Kidney capillary endothelial cell (primary cell): Measurements from ENCODE around the gene STPG1.

ENCODE experiments used
- DNase-seq: peaks from one replicate; pipeline ENCODE4 v3.0.0-alpha.2; 2018; ENCODE audit warnings: low spot score

The STPG1 gene

DNA sequence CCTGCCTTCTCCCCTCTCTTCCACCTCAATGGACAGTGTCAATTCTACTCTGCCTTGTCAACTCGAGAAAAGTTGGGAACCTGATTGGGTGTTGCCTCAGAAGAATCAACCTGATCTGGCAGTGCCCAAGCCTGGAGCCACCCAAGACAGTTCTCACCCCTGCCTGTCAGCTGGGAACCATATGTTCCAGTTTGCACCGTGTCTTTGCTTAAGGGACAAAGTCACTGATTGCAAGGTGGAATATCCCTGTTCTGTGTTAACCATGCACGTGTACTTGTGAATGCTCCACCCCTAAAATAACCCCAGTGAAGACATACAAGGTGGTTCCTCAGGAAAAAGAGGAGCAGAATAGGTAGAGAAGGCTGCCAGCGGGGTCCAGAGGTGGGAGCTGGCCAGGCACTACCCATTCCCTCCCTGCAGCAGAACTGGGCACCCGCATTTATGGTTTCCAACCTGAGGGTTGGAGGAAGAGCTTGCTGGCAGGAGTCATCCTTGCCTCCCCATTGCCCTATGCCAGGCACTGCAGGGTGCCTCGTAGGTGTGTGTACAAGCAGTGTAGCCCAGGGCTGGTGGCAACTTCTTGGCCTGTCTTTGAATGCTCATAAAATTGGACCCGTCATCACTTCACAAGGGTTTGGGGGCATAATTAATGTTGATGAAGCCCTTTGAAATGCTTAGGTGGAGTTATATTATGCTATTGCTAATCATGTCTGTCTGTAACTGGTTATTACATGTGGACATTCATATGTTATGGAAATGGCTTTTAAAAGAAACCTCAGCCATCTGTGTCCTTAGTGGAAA is 13.4 kb upstream of the STPG1 start:
- no peak for DNase-seq

DNA sequence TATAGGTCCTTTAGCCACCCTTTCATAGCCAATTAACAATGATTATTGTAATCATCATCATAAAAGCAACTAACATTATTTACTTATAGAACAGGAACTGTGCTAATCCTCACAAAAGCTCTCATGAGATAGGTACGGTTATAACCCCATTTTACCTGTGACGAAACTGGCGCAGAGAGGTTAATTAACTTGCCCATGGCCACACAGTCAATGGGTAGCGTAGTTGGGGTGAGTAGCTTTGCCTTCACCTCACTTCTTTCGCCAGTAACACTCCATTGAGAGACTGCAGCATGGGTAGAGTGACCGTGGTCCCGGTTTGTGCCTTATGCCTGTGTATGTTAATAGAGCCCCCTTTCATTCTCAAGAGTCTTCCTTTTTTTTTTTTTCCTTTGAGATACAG is 12.3 kb upstream of the STPG1 start:
- no peak for DNase-seq

DNA sequence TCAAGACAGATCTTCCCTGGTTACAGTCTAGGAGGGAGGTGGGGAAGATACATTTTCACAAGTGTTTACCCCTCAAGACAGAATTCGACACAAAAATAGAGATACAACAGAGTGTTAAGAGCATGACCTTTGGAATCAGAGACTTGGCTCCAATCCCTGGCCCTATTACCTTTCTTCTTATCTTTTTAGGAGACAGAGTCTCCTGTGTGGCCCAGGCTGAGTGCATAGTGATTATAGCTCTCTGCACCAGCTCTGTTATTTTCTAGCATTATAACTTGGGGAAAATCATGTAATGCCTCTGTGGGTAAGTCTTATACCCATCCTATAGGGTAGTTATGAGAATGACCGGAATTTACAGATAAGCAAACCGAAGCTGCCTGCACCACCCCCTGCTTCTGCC is 11.9 kb upstream of the STPG1 start:
- DNase-seq: no peak

DNA sequence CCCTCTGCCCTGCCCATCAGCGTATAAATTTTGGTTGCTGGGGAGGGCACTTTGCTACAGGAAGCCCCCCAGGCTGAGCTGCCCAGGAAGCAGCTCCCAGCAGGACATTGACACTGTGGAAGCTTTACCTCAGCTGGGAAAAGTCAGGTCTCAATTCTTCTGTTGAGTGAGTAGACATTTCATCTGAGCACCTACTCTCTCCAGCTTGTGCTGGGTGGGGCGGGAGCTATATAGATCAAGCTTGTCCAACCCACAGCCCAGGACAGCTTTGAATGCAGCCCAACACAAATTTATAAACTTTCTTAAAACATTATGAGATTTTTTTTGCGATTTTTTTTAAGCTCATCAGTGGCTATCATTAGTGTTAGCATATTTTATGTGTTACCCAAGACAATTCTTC is 11.4 kb upstream of the STPG1 start:
- no peak for DNase-seq

DNA sequence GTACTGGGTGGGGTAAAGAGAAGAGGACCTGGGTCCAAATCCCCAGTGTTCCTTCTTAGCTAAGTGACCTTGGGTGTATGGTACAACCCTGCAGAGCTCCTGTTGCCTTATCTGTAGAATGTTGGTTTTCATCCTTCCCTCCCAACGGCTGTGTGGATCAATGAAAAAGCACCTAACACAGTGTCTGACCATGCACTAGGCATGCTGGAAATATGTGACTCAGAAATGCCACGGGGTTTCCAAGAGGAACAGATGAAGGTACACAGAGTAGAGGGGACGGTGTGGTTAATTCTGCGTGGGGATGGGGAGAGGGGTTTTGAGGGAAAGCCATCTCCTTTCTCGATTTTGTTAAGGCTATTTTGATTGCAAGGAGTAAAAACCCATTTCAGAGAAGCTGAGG is 10.6 kb upstream of the STPG1 start:
- no peak for DNase-seq

DNA sequence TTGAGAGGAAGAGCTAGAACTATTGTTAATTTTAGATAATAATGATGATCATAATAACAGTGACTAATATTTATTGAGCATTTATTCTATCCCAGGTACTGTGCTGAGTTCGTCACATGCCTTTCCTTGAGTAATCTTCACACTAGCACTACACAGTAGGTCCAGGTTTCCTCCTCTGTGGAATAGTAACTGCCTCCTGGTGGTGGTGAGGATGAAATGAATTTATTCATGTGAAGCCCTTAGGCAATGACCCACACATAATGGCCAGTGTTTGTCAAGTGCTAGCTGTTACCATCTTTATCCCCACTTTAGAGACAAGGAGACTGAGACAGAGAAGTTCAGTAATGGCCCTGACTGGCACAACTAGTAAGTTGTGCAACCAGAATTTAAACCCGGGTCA is 7.9 kb upstream of the STPG1 start:
- no peak for DNase-seq

DNA sequence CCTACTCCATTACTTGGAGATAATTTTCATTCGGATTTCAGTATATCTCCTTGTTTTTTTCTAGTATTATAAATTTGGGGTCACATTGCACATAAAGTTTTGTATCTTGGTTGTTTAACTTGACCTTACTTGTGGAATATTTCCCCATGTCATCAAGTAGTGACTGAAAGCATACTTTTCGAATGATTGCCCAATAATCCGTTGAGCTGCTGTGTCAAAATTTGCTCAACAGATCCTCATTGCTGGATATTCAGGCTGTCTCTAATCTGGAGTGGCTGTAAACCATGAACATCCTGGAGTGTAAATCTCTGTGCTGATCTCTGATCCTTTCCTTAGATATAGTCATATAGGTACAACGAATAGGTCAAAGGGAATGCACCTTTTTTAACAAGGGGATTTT is 7.0 kb upstream of the STPG1 start:
- no peak for DNase-seq

DNA sequence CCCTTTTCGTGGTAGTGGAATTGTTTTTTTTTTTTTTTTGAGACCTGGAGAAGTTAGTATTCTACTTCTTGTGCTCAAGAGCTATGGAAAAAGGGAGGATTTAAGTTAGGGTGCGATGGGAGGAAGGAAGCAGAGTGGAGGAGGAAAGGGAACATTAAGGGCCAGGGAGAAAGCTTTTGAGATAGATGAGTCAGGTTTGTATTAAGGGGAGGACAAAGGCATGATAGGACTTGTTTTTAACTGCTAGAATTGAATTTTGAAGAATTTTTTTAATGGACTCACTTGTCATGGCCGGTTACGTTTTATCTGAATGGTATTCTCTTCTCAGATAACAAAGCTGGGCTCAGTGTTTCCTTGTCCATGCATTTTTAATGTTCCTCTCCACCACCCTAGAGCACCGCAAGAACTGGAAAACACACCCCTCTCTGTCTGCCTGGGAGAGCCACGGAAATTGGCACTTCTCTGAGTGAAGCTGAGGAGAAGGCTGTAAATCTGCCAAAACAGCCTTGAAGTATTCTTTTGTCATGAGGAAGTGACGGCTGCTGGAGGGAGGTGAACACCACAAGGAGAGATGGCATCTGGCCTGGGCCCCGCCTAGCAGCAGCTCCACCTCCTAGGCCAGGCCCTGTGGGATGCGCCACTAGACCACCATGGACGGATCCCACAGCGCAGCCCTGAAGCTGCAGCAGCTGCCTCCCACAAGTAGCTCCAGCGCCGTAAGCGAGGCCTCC is 5.5 kb upstream of the STPG1 start:
- DNase-seq: no peak

DNA sequence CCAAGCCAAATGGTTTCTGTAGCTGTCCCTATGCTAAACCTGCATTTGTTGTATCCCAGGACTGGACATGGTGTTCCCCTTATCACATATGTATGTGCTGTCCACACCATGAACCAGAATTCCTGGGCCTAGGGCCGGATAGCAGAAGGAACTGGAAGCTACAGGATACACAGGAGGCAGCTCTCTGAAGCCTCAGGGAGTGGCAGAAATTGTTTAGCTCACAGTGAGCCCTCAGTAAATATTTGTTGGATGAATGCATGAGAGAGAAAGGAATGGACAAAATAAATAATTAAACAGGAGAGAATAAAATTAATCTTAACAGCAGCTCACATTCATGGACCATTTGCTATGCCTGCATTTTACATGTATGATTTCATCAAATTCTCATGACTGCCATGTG is 4.1 kb upstream of the STPG1 start:
- no peak for DNase-seq

DNA sequence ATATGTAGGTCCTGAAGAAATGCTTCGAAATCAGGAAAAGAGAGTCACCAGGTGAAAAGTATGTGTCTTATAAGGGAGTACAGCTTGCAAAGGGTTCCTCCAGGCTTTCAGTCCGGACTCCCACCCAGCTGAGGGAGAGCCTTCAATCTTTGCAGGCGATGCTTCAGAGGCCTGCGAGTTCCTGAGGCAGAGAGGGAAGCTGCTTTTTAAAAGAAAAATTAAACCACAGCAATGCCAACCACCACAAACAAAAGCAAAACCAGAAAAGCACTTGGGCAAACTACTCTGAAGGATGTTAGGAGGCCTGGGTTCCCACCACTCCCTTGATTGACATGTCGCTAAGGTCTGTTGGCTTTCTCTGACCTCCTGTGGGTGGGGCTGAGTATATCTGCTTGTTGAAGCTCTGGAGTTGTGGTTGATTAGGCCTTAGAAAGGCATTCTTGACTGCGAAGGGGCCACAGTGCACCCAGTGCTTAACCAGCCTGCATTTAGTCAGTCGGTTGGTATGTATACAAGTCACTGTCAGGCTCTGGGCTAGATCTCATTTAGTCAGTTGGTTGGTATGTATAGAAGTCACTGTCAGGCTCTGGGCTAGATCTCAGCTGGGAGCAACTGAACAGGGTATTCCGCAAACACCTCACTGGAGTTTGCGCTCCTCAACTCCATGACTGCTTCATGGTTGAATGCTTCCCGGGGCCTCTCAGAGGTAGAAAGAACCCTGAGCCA is 3.2 kb upstream of the STPG1 start:
- DNase-seq: no peak

DNA sequence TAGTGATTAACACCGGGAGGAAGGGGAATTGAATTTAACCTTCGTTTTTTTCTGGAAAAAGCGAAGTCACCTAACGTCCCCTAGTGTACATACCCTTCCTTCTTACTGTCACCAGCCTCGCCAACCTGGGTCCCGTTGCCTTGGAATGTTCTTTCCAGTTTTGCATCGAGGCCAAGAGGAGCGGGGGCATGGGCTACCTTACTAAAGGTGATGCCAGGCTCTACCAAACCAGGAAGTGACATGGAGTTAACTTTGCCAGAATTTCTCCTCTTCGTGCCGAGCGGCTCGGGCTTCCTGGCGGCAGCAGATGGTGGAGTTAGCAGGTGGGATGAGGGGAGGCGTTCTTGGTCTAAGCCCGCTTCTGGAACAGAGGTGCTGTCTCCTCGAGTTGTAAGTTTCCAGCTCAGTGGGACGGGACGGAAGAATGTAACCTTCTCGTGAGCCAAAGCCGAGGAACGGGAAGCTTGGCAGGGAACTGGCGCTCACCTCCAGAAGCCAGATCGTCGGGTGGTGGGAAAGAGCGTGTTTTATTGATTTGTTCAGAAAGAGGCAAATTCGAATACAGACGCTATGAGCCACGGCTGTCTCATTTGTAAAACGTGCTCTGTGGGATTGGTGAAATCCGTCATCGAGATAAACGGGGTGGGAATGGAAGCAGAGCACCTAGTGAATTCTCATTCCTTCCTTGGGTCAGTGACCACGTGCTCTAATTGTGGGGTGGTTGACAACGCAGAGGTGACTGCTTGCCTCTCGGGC is 2.5 kb upstream of the STPG1 start:
- no peak for DNase-seq

DNA sequence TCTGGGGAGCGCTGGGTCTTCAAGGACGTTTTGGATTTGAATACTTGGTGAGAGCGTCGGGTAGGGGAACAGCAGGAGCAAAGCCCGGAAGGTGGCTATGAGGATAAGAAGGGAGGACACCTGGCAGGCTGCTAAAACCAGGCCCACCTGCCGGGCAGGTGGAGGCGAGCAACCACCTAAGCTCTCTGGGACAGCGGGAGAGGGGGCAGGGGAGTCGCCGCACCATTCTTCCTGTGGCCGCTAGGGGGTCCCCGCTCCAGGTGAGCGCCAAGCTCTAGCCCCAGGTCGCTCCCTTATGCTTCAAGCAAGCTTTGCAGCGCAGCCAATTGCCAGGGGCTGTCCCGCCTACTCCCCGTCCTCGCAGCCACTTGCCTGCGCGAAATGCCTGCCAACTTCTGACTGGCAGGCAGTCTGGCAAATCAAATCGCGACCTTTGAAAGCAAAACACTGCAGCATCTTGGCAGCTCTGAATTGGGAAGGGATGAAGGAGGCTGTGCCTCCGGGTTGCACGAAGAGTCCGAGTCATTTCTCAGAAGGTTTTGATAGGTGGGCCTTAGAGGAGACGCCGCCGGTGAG is 1.8 kb upstream of the STPG1 start, which contains the start of gene NIPAL3:
Gene NIPAL3 (plus strand): TSS at position 469 of the 576 bp plus-strand sequence. CDS start 3,746 bp downstream, outside the sequence.
- DNase-seq: peak; percentile 97

DNA sequence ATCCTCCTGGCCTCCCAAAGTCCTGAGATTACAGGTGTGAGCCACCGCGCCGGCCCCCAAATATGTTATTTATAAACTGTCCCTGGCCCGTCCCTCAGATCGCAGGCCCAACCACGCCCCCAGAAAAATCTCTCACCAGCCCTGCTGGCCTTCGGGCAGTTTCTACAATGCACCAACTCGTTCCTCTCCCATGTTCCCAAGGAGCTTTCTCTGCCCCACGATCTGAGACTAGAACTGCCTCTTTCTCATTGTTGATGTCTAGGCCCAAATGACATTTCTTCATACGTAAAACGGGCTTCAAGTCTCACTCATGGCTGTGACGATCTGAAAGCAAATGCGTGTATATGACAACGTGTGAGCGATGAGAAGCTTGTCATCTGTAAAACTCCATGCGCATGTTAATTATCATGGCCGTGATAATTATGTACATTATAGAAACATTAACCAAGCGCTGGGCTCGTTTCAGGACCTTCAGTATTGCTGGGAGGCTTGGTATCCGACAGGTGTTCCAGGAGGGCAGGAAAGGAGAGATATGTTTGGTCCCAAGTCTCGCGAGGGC is 1.3 kb upstream of the STPG1 start:
- no peak for DNase-seq

DNA sequence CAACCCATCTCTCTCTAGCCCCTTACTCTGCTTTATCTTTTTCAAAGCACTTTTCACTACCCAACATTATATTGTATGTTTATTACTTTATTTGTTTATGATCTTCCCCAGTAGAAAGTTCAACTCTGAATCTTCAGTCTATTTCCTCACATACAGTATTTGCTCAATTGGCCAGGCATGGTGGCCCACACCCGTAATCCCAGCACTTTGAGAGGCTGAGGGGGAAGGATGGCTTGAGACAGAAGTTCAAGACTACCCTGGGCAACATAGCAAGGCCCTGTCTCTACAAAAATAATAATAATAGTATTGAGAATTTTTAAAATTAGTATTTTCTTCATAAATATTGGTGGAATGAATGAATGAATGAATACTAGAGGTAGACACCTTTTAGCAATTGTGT is 1.2 kb downstream of the STPG1 start:
- no peak for DNase-seq

DNA sequence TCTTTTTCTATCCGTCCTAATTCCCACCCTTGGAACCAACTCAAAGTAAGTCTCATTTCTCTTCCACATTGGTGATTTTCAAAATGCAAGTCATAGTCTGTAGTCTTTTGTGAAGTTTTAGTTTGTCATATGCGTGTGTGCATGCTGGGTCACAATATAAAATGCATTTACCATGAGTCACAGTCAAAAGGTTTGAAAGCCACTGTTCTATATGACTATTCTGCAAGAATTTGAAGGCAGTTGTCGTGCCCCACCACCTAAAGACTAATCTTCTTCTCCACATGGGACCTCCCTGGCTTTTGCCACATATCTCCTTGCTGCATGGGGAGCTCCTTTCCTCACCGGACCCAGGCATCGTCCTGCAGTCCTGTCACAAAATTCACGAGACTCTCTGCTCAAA is 1.6 kb downstream of the STPG1 start:
- peak; percentile 77 for DNase-seq

DNA sequence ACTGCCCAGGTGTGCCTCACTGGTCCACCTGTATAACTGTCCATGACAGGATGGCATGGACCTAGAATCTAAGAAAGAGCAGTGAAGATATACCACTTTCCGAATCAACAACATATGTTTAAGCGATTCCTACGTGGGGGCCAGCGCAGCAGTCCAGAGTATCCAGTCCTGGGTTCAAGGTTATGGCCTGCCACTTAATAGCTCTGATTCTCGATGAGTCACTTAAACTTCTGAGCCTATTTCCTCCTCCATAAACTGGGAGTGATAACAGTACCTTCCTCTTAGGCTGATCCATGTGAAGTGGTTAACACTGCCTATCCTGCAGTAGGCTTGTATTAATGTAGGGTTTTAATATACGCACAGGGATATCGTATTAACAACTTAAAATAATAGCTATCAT is 2.8 kb downstream of the STPG1 start:
- DNase-seq: no peak

DNA sequence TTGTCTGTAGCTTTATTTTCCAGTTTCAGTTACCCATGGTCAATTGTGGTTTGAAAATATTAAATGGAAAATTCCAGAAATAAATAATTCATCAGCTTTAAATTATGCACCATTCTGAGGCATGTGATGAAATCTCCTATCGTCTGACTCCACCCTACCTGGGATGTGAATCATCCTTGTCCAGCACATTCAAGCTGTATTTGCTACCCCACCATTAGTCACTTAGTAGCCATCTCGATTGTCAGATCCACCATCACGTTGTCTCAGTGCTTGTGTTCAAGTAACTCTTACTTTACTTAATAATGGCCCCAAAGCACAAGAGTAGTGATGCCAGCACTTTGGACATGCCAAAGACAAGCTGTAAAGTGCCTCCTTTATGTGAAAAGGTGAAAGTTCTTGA is 4.0 kb downstream of the STPG1 start:
- DNase-seq: no peak

DNA sequence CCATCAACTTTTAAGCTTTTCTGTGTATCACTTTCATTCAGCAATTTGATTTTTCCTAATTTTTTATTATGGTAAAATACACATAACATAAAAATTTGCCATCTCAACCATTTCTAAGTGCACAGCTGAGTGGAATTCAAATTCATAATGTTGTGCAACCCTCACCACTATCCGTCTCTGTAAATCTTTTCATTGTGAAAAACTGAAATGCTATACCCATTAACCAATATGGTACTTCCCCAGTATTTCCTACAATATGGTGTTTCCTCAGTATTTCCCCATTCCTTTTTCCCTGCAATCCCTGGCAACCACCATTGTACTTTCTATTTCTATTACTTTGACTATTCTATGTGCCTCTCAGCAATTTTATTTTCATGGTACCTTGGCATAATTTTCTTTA is 6.8 kb downstream of the STPG1 start:
- DNase-seq: no peak

DNA sequence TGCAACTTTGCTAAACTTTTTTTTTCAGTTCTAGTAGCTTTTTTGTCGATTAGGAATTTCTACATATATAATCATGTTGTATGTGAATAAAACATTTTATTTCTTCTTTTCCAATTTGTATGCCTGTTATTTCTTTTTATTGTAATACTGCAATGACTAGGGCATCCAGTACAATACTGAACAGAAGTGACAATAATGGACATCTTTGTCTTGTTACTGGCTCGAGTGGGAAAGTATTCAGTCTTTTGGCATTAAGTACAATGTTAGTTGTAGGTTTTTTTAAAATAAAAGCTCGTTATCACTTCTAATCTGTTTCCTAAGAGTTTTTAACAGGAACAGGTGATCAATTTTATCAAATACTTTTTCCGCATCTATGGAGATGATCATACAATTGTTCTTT is 9.8 kb downstream of the STPG1 start:
- DNase-seq: no peak

DNA sequence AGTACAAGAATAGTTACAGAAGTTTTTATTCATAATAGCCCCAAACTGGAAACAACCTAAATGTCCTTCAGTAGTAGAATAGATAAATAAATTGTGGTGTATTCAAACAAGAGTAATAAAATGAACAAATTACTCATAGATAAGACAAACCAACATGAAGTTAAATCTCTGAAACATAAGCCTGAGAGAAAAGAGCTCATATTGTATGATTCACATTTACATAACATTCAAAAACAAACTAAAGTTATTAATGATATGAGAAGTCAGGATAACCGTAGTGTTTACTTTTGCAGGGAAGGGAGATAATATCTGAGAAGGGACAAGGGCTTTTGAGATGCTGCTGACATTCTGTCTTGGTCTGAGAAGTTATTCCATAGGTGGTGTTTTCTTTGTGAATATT is 13.5 kb downstream of the STPG1 start:
- no peak for DNase-seq

DNA sequence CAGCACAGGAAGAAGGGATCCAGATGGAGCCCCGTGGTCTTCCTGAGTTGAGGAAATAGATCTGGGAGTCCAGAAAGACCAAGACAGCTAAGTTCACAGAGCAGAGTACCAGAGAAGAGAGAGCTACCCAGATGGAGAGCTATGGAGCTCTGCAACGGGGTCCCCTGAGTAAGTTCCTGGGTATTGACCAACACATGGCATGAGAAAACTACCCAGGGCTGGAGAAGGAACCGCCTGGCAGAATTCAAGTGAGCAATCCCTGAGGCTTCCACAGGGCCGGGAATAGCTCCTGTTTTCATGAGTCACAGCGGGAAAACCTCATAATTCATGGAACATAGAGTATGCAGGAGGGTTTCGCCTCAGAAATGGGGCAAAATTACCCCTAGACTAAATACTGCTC is 19.7 kb downstream of the STPG1 start:
- DNase-seq: peak; percentile 71
